ENCODE results near the gene UBE4B.

GRCh38 chr1:10179406-10180091, 146.8 kb downstream of the UBE4B start:
- no peak for TF ChIP-seq CTCF (IDR thresholded peaks at IDR 0.05 in 8 of 11, conservative IDR thresholded peaks at IDR 0.05 in 3 of 11)
- no peak for TF ChIP-seq POLR2A (IDR thresholded peaks at IDR 0.05)

Measured in spleen (tissue), 7 donors.